Uterus (tissue), 2 donors: ENCODE data around the gene STYXL2.

ENCODE experiments used
- CTCF ChIP-seq, 4 experiments: fragments of 200-600 bp in 2 of 4; fragments of 450-650 bp in 2 of 4; sonication (generic) in 2 of 4; IDR thresholded peaks; one replicate each; pipeline ENCODE4 v1.5.1; 2016 to 2019; ENCODE audit warnings: antibody characterized with exemption in 4 of 4, mild to moderate bottlenecking in 2 of 4, moderate library complexity in 1 of 4
- POLR2A ChIP-seq, 2 donors: fragments of 450-650 bp; IDR thresholded peaks; one replicate each; pipeline ENCODE4 v1.6.1; 2016; ENCODE audit warnings: antibody characterized with exemption in 2 of 2, mild to moderate bottlenecking in 1 of 2, moderate library complexity in 1 of 2

- no peak for TF ChIP-seq CTCF (IDR thresholded peaks at IDR 0.05)
- no peak for TF ChIP-seq POLR2A (IDR thresholded peaks at IDR 0.05)
These were observed 32.4 kb downstream of the STYXL2 start for GRCh38 chr1:167126317-167126716.
